Neural progenitor cell (in vitro differentiated cells): ENCODE results near the gene ACBD6.

Experiments
- EZH2 ChIP-seq: fragments of 200-600 bp; sonication (generic); IDR thresholded peaks from 2 replicates; pipeline ENCODE4 v1.6.1; 2017; ENCODE audit warnings: antibody characterized with exemption, mild to moderate bottlenecking, moderate library complexity
- EZH2phosphoT487 ChIP-seq: fragments of 200-600 bp; sonication (generic); IDR thresholded peaks from 2 replicates; pipeline ENCODE4 v1.6.1; 2017; ENCODE audit warnings: antibody characterized with exemption
- TF ChIP-seq, protein P1 (sequence below): fragments of 200-600 bp; sonication (generic); IDR thresholded peaks from 2 replicates; pipeline ENCODE4 v1.5.1; 2017; ENCODE audit warnings: antibody characterized with exemption, mild to moderate bottlenecking

DNA sequence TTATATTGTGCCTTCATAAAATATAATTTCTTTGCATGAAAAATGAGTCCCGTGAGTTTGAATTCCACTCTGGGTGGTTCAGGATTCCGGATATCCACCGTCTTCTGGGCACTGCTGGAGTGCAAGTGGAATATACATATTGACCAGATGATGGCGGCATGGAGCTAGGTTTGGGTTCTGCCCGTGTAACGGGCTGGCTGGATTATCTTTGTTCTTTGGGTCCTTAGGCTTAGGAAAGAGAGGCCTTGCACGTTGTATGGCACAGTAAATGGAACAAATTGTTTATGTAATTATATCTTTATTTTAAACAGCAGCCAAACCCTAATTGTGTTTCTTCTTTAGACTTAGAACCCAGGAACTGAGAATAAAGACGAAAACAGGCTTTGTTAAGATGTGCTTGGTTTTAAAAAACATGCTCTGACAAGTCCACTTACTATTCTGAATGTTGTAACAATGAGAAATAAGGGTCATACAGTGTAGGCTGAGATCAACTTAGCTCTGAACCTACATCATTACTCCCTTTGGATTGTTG, 13.5 kb upstream of the ACBD6 start:
- TF ChIP-seq, protein P1, sequence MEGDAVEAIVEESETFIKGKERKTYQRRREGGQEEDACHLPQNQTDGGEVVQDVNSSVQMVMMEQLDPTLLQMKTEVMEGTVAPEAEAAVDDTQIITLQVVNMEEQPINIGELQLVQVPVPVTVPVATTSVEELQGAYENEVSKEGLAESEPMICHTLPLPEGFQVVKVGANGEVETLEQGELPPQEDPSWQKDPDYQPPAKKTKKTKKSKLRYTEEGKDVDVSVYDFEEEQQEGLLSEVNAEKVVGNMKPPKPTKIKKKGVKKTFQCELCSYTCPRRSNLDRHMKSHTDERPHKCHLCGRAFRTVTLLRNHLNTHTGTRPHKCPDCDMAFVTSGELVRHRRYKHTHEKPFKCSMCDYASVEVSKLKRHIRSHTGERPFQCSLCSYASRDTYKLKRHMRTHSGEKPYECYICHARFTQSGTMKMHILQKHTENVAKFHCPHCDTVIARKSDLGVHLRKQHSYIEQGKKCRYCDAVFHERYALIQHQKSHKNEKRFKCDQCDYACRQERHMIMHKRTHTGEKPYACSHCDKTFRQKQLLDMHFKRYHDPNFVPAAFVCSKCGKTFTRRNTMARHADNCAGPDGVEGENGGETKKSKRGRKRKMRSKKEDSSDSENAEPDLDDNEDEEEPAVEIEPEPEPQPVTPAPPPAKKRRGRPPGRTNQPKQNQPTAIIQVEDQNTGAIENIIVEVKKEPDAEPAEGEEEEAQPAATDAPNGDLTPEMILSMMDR = peak; percentile 87
- no peak for TF ChIP-seq EZH2phosphoT487
- no peak for TF ChIP-seq EZH2
